Amniotic stem cell (primary cell): ENCODE data around the gene DUSP28.

Experiments used
- DNase-seq: peaks from one replicate; lab custom pipeline; 2025; lab: John Stamatoyannopoulos, UW

DUSP28 gene

DNA sequence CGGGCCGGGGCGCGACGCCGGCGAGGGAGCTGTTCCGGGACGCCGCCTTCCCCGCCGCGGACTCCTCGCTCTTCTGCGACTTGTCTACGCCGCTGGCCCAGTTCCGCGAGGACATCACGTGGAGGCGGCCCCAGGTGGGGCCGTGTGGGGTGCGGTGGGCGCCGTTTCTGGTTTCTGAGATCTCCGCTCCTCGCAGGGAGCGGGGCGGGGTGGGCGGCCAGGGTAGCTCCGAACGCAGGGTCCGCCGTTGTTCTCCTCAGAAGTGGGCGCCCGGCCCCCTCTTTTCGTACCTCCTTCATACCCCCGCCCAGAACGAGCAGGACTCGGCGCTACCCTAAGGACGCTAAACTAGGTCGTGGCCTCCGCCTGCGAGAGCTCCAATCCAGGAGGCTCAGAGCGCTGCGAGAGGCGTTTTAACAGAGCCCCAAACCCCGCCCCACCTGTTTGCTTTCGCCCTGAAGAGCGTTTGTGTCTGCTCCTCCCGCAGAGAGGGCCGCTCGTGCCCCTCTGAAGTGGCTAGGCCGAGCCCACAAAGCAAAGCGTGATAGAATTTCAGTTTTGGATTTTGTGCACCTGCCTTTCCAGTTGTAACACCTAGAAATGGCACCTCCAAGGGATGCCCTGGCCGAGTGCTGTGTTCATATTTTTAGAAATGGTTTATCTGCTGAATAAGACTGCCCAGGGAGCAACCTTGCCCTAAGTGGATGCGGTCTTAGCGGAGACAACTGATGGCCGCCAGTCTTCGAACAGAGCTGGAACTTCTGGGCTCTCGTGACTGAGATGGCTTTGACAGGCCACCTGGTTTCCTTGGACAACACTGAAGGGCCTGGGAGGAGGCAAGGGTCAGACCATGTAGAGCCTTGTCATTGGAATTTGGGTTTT lies 27.0 kb downstream of the DUSP28 start:
- no peak for DNase-seq

DNA sequence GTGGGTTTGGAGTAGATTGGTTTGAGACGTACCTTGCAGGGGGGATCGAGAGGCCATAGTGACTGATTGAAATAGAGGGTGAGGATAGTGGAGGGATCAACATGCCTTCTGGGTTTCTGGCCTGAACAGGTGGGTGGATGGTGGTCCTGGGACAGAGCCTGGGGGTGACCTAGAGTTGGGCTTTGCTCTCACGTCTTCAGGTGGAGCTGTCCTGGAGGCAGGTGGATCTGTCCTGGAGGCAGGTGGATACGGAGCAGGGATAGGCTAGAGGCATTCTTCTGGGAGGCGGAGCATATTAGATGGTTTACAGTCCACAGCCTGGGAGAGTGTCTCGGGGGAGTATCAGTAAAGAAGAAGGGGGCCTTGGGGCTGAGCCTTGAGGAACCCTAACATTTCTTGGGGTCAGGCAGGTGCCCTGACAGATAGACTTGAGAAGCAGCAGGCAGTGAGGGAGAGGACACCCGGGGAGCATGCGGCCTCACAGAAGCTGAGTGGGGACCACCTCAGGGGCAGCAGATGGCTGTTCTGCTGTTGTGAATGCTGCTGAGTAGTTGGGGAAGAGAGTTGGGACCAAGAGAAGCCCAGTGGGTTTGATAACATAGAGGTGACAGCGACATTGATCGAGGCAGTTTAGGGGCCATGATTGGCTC lies 28.0 kb downstream of the DUSP28 start:
- no peak for DNase-seq

DNA sequence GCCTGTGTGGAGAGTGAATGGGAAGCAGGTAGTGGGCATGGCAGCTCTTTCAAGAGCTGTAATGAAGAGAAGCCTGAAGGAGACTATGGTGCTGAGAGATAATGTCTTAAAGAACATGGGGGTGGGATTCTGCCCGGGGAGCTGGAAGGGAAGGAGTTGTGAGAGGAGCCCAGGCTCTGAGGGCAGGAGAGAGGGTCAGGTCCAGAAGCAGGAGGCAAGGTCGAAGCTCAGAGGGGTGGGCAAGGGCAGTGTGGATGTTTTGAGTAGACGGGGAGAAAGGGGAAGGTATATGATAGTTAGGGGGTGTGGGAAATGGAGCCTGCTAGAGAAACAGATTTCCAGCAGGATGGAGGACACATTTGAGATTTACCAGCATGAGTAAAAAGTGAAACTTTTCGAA lies 28.5 kb downstream of the DUSP28 start:
- no peak for DNase-seq

DNA sequence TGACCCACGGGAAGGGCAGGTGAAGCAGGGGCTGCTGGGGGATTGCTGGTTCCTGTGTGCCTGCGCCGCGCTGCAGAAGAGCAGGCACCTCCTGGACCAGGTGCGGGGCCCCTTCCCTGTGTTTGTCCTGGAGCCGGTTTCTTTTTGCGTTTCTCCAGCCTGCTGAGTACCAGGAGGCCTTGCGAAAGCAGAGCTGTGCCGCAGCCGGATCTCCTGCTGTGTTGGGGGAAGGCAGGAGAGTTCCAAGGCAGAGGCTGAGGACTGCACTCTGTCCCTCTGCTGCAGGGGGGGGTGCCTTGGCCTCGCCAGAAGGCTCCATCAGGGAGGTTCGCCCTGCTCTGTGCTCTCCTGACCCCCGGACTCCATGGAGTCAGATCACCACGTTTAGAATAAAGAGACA lies 29.2 kb downstream of the DUSP28 start:
- no peak for DNase-seq

DNA sequence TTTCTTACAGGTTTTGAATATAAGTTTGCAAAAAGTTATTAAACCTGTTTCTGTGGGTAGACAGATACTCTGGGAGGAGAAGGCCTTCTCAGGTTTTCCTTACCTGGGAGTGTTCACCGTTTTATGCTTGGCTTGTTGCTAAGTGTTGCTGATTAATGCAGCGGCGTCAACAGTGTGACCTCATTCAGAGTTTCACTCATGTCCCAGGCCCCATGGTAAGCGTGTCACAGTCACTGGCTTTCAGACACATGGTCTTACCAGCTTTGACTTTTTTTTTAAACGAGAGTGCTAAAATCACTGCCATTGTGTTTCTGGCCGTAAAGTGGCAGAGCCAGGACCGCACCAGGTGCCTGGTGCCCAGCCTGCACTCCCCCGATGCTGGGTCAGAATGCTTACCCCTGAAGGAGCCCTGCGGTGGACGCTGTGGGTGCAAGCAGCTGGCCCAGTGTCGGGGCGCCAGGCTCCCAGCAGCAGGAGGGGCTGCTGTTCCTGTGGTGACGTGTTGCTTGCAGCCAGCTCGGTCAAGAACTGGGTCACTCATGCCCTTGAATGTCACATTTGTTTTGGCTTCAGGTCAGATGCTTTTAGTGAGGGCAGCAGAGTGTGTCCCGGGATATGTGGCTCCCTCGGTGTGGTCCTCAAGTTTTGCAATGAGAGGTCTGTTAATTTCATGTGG lies 29.8 kb downstream of the DUSP28 start:
- DNase-seq: no peak

DNA sequence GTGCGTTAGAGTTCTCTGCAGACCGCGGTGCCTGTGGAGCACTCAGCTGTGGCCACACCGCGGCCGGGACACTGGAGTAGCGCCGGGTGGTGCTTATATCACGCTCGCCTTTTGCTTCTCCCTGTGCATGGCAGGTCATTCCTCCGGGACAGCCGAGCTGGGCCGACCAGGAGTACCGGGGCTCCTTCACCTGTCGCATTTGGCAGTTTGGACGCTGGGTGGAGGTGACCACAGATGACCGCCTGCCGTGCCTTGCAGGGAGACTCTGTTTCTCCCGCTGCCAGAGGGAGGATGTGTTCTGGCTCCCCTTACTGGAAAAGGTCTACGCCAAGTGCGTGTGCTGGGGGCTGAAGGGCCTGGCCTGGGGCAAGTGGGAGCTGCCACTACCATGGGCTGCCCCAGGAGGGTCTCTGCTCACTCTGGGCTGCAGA lies 30.5 kb downstream of the DUSP28 start:
- DNase-seq: no peak

DNA sequence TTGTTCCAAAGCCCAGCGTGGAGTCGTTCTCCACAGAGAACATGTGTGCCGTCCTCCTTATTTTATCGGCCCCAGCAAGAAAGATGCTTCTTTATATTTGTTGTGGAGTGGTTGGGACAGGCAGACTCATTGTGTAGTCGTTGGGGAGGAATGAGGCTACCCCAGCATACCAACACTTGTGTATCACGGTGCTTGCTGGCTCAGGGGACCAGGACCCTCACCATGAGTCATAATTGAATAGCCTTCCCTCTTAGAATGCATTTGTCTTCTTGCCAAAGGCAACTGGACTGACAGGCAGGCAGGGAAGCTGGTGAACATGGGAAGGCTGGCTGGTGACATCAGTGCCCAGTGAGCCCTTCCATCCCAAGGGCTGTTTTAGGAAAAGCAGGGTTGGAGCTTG lies 31.1 kb downstream of the DUSP28 start:
- no peak for DNase-seq

DNA sequence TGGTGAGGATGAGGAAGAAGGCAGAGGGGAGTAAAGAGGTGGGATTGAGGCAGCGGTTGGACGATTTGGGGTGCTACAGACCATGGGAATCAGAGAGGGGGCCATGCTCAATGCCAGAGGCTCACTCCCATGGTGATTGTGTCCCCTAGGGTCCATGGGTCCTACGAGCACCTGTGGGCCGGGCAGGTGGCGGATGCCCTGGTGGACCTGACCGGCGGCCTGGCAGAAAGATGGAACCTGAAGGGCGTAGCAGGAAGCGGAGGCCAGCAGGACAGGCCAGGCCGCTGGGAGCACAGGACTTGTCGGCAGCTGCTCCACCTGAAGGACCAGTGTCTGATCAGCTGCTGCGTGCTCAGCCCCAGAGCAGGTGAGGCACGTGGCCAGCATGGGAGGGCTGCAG lies 31.6 kb downstream of the DUSP28 start:
- no peak for DNase-seq

DNA sequence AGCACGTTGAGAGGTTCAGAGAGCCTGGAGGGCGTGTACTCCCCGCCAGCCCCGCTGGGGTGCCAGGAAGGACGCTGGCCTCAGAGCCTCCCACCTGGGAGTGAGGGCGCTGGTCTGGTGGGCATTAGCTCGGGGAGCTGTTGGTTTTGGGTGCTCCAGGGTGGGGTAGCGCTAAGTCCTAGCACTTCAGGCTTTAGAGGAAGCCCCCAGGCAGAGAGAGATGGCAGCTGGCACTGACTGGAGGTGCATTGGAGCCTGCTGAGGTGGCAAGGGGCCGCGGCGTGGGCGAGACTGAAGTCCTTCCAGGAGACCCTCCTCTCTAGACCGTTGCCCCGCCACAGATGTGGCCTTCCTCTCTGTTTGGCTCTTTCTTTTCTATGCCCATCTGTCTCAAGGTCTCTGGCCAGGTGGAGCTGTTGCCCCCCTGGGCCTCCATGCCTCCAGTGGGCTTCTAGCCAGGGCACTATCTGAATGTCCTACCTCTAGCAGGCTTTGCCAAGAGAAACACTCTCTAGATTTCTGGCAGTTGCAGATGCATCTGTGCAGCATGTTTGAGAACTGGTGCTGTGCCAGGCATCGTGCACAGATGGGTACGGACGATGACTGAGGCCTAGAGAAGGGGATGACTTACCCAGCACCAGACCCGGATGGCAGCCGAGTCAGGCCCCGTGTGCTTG lies 33.0 kb downstream of the DUSP28 start:
- no peak for DNase-seq

DNA sequence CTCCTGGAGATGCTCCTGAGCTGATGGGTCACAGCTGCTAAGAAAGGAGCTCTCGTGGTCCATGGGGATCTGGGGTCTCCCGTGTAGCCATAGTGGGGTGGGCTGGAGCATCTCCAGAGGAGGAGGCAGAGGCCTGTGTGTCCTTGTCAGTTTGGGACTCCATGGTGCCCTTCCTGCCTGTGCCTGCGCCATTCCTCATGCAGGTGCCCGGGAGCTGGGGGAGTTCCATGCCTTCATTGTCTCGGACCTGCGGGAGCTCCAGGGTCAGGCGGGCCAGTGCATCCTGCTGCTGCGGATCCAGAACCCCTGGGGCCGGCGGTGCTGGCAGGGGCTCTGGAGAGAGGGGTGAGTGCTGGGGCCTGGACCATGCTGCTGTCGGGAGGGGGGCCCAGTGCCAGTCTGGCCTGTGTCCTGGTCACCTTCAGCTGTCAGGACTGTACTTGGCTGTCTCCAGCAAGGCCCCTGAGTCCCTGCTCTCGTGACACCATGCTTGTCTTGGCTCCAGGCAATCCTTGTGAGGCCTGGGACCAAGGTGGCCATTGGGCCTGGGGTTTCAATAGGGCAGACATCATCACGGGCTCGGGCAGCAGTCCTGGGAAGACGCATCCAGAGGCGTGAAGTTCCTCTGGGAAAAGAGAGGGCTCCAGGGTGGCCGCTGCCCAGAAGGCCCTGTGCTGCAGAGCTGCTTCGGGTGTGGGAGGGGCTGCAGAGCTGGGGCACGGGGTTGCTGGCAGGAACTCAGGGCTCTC lies 33.7 kb downstream of the DUSP28 start:
- DNase-seq: no peak

DNA sequence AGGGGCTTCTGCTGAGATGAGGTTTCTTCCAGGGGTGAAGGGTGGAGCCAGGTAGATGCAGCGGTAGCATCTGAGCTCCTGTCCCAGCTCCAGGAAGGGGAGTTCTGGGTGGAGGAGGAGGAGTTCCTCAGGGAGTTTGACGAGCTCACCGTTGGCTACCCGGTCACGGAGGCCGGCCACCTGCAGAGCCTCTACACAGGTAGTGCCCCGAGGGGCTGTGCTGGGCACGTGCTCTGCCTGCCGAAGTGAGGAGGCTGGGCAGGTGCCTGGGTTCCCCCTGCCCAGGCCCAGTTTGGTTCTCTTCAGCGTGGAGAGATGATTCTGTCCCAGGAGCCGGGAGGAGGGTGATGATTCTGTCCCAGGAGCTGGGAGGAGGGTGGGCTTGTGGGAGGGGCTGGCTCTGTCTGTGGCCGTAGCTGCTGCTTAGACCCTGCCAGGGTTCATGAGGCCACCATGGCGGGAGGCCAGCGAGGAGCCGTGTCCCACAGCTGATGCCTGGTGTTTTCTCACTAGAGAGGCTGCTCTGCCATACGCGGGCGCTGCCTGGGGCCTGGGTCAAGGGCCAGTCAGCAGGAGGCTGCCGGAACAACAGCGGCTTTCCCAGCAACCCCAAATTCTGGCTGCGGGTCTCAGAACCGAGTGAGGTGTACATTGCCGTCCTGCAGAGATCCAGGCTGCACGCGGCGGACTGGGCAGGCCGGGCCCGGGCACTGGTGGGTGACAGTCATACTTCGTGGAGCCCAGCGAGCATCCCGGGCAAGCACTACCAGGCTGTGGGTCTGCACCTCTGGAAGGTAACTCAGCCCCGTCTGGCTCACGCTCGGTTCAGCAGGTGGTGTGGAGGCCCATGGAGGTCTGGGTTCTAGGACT lies 34.6 kb downstream of the DUSP28 start:
- DNase-seq: no peak

DNA sequence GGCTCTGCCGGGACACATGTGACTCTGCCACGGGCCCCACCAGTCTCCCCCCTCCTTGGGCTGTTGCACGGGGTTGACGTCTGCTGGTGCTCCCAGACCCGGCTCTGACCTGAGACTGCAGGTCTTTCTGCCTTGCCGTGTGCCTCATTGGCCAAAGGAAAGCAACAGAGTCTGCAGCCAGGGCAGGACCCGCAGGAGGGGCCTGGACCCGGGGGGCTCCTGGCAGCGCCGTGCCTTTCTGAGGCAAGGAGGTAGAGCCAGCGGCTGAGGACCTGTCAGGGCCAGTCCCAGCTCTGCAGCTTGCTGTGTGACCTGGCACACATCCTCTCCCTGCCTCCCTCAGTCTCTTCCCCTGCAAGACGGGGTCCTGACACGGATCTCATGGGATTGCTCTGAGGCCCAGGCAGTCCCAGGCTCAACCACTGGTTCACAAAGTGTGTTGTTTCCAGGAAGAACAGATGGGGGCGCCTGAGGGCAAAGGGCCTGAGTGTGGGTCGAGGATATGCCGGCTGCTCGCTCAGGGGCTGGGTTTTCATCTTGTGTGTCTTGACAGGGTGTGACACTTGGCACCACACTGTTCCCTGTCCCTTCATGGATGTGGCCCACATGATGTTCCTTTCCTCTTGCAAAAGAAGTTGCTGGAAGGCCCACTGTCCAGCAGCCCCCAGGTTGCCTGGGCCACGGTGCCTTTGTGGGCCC lies 35.4 kb downstream of the DUSP28 start:
- DNase-seq: no peak

DNA sequence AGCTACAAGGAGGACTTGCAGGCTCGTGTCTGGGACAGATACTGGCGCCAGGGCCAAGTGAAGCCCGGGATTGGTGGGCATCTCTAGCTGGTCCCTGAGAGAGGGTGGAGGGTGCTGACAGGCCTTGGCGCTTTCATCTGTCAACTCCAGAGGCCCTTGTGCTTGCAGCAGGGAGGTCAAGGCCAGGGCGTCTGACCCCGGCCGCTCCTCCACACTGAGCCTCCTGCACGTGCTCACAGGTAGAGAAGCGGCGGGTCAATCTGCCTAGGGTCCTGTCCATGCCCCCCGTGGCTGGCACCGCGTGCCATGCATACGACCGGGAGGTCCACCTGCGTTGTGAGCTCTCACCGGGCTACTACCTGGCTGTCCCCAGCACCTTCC lies 35.9 kb downstream of the DUSP28 start:
- DNase-seq: no peak

DNA sequence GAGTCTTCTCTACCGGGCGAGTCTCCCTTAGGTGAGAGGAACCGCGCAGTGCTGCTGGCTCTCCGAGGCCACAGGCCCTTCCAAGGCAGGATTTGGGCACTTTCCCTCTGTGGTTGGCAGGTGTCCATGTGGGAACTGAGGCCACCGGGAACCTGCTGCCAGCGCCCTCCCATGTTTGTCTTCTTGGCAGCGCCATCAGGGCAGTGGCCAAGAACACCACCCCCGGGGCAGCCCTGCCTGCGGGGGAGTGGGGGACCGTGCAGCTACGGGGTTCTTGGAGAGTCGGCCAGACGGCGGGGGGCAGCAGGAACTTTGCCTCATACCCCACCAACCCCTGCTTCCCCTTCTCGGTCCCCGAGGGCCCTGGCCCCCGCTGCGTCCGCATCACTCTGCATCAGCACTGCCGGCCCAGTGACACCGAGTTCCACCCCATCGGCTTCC lies 36.4 kb downstream of the DUSP28 start:
- DNase-seq: no peak

DNA sequence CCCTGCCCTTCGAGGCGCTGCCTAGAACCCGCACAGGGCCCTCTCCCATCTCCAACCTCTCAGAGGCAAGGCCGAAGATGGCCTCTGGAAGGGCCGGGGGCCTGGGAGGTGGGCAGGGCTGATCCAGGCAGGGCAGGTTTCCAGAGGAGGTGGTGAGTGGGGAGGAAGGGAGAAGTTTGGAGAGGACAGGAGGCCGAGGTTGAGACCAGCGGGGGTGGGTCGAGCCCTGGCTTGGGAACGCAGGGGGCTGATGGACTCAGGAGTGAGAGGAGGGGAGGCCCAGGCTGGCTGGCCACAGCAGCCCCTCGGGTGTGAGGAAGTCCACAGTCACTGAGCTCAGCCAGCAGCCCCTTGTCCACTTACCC lies 36.9 kb downstream of the DUSP28 start:
- DNase-seq: no peak

DNA sequence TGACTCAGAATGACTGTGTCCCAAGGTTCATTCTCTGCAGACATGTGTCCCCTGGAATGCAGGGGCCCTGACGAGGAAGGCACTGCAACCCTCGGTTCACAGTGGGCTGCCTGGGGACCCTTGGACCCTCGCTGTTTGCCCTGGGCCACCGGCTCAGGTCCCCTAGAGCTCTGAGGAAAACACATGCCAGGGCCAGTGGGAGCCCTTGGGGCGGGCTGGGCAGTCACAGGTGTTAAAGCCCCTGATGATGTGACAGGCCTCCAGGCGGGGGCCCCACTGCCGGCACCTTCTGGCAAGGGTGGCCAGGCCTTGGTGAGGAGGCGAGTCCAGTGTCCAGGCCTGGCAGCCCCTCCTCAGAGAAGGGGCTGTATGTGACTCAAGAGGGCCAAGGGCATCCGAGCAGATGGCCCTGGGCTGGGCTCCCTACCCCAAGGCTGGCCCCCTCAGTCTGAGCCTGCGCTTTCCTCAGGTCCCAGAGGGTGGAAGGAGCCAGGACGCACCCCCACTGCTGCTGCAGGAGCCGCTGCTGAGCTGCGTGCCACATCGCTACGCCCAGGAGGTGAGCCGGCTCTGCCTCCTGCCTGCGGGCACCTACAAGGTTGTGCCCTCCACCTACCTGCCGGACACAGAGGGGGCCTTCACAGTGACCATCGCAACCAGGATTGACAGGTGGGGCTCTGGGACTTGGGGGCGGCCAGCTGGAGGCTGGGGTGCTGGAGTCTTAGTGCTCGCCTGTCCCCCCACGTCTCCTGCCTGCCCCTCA lies 37.4 kb downstream of the DUSP28 start:
- DNase-seq: no peak

DNA sequence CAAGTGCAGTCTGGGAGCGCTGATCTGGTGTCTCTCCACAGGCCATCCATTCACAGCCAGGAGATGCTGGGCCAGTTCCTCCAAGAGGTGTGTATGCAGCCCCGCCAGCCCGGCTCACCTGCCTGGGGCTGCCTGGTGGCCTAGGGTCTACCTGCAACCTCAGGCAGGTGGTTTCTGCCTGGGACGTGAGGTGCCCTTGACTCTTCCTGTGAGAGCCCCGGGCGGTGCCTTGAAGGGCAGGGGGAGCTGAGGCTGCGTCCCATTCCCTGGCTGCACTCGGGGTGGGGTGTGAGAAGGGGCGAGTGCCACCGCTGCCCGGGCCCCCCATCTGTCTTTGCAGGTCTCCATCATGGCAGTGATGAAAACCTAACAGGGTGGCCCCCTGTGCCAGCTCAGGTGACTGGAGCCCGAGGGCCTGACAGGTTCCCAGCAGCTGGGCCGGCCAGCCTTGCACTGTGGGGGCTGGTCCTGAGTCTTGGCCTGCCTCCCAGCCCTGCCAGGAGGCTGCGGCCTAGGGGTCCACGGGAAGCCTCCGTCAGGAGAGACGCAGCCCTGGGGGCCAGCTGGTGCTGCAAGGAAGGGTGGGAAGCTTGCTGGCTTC lies 38.3 kb downstream of the DUSP28 start:
- DNase-seq: no peak

DNA sequence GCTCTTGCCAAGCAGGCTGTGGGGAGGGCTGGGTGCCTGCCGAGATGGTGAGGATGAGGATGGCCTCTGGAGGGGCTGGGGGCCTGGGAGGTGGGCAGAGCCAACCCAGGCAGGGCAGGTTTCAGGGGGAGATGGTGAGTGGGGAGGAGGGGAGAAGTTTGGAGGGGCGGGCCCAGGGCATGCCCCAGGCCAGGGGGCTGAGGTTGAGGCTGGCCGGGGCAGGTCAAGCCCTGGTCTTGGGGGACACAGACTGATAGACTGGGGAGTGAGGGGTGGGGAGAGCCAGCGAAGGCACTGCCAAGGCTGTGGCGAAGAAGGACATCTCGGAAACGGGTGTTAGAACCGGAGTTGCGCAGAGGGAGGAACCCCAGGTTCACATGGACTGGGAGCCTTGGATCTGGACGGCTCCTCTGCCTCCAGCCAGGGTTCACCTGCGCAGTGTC lies 39.0 kb downstream of the DUSP28 start:
- DNase-seq: no peak

DNA sequence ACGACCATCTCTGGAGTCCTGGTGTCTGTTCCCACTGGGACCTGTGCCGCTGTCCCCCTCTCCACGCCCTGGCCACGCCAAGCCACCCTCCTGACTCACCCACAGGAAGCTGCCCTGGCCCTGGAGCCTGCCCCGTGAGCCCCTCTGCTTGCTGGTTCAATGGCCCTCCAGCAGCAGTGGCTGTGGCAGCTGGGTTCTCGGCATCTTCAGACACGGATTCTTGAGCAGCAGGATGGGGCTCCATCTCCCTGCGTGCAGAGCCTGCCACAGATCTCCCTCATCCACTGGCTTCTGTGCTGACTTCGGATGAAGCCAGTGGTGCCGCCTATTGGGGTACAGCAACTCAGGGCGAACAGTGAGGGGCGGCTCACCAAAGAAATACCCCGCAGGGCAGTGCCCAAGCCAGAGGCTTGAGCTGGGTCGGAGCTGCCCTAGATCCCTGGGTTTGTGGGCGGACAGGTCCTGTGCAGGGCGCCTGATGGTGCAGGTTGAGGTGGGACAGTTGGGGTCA lies 40.3 kb downstream of the DUSP28 start:
- no peak for DNase-seq
